ENCODE data around the gene HELZ.
"Not testable (repeated sequence)": the region's sequence is repeated elsewhere in the genome, so short reads cannot be mapped to it uniquely, and the experiment has no call there.

The HELZ gene

DNA sequence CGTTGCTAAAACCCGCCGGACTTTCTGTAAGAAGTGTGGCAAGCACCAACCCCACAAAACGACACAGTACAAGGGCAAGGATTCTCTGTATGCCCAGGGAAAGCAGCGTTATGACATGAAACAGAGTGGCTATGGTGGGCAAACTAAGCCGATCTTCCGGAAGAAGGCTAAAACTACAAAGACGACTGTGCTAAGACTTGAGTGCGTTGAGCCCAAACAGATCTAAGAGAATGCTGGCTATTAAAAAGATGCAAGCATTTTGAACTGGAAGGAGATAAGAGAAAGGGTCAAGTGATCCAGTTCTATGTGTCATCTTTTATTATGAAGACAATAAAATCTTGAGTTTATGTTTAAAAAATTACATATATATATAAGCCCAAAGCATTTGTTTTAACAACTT, 20.3 kb downstream of the HELZ start:
- DNase-seq: no peak

DNA sequence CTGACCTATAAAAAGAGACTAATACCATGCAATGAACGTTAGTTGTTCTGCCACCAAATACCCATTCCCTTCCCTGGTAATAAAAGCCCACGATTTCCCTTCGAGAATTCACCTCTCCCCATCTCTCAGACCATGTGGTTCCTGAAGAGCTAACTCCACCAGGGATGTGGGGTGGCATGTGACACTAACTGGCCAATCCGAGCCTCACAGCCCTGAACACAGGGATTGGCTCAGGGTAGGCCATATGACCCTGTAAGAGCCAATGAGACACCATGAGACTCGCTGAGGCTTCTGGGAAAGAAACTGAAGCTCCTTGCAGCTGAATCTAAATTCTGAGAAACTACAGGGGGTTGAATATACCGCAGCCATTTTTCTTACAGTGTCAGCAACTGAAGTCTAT, 21.1 kb downstream of the HELZ start:
- DNase-seq: no peak

DNA sequence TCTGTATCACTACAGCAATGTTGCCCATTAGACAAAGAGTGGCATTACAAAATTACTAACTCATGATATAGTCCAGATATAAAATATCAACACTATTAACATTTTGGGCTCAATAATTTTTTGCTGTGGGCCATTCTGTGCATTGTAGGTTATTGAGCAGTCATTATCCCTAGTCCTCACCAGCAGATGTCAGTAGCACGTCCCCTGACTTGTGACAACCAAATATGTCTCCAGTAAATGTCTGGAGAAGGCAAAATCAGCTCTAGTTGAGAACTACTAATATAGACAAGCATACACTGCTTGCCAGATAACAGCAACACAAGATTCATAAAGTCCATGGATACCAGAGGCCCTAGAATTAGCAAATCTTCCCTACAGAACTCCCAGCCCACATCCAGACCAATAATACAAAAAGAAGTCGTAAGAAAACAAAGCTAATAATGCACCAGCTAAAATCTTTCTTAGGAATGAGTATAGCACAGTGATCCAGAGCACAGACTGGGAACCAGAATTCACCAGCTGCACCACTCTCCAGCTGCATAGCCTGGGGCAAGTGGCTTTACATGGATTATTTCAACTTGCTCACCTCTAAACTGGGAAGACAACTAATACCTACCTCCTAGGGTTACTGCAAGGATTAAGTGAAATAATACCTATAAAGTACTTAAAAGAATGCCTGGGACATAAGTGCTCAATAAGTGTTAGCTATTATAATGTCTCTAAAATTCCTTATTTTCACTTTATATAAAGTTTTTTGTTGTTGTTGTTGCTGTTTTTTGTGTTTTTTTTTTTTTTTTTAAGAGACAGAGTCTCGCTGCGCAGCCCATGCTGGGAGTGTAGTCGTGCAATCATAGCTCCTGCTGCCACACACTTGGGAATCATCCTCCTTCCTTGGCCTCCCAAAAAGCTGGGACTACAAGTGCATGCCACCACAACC, 23.7 kb downstream of the HELZ start:
- DNase-seq: no peak

DNA sequence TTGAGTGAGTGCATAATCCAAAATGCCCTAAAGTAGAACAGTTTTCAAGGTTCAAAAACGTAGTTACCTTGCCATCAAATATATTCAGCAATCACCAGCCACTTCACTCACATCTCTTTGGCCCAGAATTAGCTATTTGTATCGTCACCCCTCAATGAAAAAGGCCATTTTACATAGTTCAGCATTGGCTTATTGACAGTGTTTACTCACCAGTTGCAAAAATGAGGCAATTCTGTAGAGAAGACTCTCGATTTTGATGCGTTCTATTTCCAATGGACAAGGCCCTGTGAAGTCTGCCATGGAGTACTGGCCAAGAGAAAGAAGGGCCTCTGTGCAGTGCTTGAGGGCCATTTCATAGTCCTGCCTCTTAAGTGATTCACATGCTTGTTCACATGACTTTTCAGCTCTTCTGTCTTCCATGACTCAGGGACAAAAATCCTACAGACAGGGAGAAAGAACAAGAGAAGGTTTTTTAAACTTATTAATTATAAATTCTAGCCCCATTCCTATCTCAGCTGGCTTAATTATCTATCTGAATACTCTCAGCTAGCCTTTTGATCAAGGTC, 26.5 kb downstream of the HELZ start:
- DNase-seq: no peak

DNA sequence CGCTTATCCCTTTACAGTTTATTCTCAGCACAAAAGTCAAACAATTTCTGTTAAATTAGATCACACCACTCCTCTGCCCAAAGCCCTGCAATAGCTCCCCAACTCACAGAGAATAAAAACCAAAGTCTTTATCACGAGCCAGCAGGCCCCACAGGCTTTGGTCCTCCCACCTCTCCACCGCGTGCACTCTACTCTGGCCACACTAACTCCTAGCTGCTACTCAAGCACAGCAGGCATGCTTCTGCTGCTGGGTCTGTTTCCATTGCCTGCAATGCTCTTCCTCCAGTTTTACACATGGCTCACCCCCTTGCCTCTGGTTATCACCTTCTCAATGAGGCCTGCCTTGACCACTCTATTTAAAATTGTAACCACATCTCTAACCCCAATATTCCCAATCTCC, 27.6 kb downstream of the HELZ start:
- DNase-seq: no peak

DNA sequence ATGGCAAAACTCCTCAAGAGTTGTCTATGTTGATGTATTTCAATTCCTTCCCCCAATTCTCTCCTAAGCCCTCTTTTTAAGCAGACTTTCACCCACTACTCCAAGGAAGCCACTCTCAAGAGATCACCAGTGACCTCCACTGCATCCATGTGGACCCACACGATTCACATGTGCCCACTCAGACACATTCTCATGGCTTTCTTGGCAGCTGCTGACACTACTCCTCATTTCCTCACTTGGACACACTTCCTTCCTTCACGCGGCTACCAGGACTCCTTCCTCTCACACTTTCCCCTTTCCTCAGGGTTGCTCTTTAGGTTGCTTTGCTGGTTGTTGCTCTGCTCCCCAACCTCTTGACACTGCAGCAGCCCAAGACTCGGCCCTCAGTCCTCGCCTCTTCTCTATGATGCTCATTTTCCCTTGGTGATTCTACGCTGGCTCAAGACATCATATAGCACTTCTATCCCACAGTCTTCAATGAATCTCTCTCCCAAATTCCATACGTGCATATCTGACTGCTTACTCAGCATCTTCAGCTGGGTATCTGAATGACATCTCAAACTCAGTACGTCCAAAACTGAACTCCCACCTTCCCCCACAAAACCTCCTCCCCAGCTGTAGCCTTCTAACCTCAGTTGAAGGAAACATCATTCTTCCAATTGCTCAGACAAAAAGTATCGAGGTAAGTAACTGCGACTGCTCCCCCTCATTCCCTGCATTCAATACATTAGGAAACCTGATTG, 28.2 kb downstream of the HELZ start:
- DNase-seq: no peak

DNA sequence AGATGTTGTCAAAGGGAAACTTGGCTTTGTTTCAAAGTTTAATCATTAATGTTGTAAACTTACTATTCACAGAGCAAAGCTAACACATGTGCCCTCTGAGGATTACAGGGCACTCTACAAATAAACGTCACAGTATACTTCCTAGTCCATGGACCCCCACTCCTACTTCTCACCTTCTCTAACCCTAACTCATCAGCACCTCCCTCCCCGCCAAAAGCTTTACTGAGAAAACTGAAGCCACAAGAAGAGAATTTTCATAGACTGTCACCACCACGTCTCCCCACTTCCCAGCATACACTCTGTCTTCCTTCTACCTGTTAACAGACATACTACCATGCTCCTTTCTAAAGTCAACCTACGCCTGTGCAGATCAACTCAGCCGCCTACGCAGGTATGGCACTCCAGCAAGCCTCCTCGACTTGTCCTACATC, 29.0 kb downstream of the HELZ start:
- no peak for DNase-seq

DNA sequence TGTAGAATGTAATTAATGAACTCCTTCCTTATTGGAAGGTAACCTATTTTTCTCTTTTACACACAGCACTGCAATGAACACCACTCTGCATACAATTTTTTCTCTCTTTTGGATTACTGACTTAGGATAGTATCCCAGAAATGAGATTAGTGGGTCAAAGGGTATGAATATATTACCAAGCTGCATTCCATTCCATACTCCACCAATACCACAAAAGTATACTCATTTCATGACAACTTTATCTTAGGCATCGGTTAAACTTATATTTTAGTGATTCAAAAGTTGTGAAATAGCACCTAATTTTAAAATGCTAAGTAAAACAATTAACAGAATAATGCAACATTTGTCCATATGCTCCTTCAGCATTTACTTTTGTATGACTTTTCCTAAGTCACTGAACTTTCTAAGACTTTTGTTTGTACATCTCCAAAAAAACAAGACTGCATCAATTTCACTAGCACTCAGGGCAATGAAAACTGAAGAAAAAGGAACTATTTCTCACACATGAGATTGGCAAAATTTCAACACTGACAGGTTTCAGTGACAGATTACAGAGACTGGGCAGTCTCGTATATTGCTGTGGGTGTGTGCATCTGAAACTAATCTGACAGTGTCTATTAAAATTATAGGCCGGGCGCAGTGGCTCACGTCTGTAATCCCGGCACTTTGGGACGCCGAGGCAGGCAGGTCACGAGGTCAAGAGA, 32.1 kb downstream of the HELZ start:
- DNase-seq: no peak

DNA sequence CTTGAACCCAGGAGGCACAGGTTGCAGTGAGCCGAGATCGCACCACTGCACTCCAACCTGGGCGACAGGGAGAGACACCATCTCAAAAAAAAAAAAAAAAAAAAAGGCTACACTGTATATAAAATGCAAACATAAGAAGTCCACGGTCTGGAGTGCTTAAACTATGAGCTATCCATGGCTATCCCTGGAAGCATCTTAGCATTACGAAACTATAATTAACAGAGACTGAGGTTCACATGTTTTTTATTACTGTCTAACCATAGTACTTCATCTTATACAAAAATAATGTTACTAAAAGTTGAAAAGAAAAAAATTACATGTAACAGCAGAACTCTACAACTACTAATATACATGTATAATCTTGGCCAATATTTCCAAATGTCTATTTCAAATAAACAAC, 32.8 kb downstream of the HELZ start:
- no peak for DNase-seq

DNA sequence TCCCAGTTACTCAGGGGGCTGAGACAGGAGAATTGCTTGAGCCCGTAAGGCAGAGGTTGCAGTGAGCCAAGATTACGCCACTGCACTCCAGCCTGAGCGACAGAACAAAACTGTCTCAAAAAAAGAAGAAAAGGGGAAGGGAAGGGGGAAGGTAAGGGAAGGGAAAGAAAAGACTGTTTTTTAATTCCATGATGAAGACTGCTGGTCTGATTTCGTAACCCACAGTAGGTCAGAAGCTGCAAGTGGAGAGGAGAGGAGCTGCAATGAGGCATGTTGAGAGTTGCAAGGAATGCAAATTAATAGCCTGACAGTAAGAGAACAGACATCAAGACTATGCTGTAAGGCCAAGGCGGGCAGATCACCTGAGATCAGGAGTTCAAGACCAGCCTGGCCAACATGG, 33.3 kb downstream of the HELZ start:
- no peak for DNase-seq

DNA sequence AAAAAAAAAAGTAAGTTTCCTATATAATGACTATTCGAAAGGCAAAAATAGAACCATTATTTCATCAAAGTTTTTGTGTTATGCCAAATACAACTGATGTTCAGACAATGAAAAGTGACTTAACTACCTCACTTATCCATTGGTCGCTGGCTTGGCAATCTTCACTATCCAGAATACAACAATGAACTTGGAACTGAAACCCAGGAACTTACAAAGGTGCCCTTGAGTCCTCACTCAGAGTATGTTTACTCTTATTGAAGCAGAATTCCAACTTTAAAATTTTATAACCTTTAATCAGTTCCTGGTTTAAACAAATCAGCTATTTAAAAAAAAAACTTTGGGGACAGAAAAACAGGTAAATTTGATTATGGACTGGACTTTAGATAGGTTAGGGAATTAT, 34.1 kb downstream of the HELZ start:
- DNase-seq: no peak

DNA sequence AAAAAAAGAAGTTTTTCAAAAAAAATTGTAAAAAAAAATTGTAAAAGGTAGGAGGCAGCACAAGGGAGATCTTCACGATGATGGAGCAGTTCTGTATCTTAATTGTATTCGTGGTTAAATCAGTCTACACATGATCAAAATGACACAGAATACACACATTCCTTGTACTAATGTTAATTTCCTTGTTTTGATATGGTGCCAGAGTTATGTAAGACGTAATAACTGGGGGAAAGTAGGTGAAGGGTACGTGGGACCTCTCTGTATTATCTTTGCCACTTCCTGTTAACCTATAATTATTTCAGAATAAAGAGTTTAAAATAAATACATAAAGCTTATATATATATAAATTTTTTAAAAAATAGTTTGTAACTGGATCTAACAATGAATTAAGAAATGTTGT, 36.8 kb downstream of the HELZ start:
- DNase-seq: no peak

DNA sequence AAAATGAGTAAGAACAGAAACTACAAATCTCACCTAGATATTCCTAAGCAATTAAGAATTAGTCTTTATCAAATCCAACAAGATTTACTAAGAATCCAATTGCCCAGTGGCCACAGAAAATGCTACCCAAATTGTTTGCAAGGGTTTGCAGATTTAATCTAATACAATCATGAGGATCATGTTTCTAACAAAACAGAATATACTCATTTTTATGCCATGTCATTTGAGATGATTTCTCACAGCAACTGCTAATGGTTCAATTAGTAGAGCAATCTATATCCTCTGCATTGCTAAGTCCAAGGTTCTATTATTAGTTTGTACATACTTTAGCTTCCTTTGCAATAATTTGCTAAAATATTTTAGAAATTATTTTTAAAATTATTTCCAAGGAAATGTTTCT, 41.2 kb downstream of the HELZ start:
- no peak for DNase-seq

DNA sequence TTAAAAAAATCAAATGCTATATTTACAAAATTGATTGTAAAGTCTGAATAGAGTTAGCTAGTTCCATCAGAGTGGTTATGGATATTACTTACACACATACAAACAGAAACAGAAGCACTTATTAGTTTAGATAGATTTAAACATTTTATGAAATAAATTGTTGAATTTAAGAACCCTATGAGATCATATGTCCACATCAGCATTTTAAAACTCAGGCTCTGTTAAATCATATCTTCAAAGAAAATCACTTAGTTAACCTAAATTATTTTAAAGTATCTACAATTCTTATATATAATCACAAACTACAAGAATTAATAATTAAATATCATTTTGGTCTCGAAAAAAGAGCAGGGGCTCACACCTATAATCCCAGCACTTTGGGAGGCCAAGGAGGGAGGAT, 42.5 kb downstream of the HELZ start:
- DNase-seq: no peak

DNA sequence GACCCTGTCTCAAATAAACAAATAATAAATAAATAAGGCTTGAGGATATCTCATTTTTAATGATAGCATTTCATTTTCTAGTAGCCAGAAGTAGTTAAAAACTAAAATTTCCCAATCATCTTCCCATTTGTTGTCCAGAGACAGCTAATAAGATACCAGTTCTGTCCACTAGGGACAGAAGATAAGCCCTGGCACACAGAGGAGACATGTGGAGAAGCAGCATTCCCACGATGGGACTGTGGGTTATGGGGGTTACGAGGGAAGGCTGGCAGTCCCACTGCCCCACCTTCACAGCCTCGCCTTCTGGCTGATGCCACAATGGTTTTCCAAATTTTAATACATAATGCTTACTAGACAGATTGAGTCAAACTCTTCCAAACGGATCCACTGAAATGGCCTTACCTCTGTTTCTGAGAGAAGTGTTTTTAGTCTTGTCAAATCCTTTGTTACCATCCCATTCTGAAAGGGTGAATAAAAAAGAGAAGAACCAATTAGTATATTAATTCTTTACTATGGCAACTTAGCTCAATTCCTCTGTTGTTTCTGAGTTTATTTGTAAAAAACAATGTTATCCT, 44.2 kb downstream of the HELZ start:
- no peak for DNase-seq

DNA sequence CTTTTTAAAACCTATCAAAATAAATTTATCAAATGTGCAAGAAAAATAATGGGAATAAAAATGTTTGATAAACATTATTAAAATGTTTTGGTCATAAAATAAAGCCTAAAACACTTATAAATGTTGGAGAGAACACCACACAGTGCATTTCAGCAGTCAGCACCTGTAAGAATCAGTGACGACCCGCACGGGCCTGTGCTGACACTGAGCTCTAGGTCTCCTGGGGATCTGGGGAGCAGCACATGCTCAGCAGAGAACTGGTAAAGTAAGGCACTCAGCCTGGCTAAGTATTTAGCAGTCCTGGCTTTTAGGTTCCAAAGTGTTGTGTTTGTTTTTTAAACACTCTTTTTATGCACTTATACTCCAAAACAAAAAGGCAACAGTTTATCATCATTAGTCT, 46.9 kb downstream of the HELZ start:
- DNase-seq: no peak

DNA sequence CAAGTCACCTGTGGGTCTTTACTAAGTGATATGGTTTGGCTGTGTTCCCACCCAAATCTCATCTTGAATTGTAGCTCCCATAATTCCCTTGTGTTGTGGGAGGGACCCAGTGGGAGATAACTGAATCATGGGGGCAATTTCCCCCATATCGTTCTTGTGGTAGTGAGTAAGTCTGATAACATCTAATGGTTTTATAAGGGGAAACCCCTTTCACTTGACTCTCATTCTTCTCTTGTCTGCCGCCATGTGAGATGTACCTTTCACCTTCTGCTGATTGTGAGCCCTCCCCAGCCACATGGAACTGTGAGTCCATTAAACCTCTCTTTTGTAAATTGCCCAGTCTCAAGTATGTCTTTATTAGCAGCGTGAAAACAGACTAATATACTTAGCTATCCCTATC, 48.0 kb downstream of the HELZ start:
- DNase-seq: not testable (repeated sequence)

DNA sequence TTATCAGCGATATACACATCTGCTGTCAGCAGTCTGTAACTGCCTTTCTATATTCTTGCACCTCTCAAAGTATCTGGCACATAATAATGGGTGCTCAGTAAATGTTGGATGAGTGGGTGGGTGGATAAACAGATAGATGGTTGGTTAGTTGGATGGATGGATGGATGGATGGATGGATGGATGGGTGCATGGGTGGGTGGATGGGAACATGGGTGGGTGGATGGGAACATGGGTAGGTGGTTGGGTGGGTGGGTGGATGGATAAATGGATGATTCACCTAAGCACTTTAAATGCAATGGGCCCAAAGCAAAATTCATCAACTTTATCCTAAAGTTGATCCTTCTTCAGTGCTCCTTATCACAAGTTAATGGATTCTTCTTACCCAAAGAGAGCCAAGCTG, 48.6 kb downstream of the HELZ start:
- DNase-seq: no peak

DNA sequence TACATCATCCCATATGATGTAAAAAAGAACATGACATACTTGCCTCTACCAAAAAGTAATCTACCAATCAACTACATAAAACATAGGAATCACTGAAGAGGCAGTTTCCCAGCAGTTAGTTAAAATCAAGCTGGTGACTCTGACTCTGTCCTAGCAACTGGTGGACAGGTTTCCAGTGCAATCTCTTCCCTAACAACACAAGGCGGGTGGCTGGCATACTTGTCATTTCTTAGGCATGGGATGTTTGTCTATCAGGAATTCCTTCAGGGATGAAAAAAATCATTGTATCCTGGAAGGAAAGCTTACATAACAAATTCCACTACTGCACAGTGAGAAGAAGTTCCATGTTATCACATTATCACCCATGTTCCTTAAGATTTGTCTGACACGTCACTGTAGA, 50.9 kb downstream of the HELZ start:
- DNase-seq: no peak

DNA sequence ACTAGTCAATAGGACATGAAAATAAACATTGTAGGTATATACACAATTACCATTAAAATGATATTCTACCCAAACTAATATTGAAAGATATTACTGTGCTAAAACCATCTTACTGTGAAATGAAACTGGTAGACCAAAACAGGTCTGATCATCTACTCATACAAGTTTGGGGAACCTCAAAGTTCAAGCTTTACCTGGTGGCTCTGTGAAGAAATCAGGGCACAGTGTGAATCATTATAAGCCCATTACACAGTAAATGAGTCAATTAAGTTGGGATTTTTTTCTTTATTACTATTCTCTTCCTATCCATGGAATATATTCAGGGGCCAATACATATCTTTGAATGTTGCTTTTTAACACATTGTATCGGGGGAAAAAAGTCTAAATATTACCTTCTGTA, 57.1 kb downstream of the HELZ start:
- no peak for DNase-seq

DNA sequence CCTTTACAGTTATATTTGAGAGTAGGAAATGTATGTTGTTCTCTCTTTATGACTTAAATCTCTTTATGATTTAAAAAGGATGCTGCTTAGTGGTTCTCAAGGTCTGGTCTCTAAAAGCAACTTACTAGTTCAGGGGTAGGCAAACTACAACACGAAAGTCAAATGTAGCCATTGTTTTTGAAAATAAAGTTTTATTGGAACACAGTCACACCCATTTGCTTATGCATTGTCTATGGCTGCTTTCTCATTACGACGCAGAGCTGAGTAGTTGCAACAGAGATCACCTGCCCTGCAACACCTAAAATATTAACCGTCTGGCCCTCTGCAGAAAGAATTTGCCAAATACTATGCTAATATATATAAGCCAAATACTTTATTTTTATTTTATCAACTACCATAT, 58.2 kb downstream of the HELZ start:
- no peak for DNase-seq

DNA sequence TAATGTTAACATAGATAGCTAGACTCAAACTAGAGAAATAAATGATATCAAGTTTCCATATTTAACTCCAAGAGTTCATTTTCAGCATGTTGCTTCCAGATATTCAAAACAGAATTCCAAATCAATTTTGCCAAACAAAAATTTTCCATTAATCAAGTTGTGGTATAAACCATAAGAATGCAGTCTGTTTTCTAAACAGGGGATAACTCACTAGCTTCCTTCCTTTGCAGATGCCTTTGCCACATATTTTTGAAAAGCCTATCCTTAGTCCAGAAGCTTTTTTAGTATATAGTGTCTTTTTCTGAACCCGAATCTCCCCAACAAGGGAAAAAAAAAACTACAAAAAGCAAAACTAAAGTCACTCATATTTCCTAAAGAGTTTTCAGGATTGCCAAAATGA, 61.5 kb downstream of the HELZ start:
- no peak for DNase-seq

DNA sequence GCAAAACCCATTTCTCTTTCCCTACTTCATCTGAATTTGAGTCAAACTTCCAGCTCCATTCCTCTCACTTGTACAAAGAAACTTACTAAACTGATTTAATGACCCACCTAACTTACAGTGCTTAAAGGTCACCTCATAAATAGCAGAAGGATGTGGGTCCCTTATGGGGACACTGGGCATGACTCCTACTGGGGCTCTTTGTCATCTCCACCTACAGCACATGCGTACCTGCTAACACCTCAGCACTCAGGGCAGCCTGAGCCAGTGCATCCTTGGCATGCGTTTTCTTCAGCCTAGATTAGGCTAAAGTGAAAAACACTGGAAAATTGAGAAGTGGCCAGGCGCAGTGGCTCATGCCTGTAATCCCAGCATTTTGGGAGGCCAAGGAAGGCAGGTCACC, 63.2 kb downstream of the HELZ start:
- no peak for DNase-seq
